Spleen (tissue), 11 donors: Measurements from ENCODE around the gene C2orf49. TPM values are rescaled to one million over a fixed set of nuclear protein-coding genes. Genes with fewer than 3 reads are reported as not detected.
A peak's percentile ranks its signal among the peaks of the same experiment; 100 is the strongest.

ENCODE experiments used
- DNase-seq: peaks from one replicate; pipeline ENCODE4 v3.0.0-alpha.2; 2020
- H3K27ac ChIP-seq, 8 donors: fragments of 200-600 bp; sonication (generic) in 7 of 8; 1 replicate in 4 of 8; 2 replicates in 4 of 8; pipeline versions ENCODE4 v1.5.0 to v1.8.0; 2016 to 2021; ENCODE audit warnings: inconsistent platforms in 4 of 8, mild to moderate bottlenecking in 4 of 8, moderate library complexity in 1 of 8
- H3K27me3 ChIP-seq, 7 donors: fragments of 200-600 bp; sonication (generic) in 6 of 7; replicated peaks in 1 of 7; 1 replicate in 4 of 7; 2 replicates in 3 of 7; pipeline versions ENCODE4 v1.5.0 to v1.8.0; 2016 to 2021; ENCODE audit warnings: inconsistent platforms in 3 of 7, mild to moderate bottlenecking in 1 of 7
- H3K36me3 ChIP-seq, 6 donors: fragments of 200-600 bp; sonication (generic) in 5 of 6; 1 replicate in 4 of 6; 2 replicates in 2 of 6; pipeline versions ENCODE4 v1.5.0 to v1.8.0; 2016 to 2021; ENCODE audit warnings: inconsistent platforms in 2 of 6
- H3K4me1 ChIP-seq, 6 donors: fragments of 200-600 bp; sonication (generic) in 5 of 6; 1 replicate in 3 of 6; 2 replicates in 3 of 6; pipeline versions ENCODE4 v1.5.0 to v1.8.0; 2016 to 2021; ENCODE audit warnings: inconsistent platforms in 3 of 6
- H3K4me3 ChIP-seq, 8 donors: fragments of 200-600 bp; sonication (generic) in 7 of 8; 1 replicate in 4 of 8; 2 replicates in 4 of 8; pipeline versions ENCODE4 v1.5.0 to v1.8.0; 2016 to 2021; ENCODE audit warnings: inconsistent platforms in 4 of 8, mild to moderate bottlenecking in 4 of 8, moderate library complexity in 2 of 8
- H3K9me3 ChIP-seq, 8 donors: fragments of 200-600 bp; sonication (generic) in 7 of 8; 1 replicate in 4 of 8; 2 replicates in 4 of 8; pipeline versions ENCODE4 v1.5.0 to v1.8.0; 2016 to 2021; ENCODE audit warnings: inconsistent platforms in 4 of 8
- CTCF ChIP-seq, 11 experiments: fragments of 200-600 bp in 7 of 11; fragments of 450-650 bp in 4 of 11; sonication (generic) in 4 of 11; IDR thresholded peaks in 8 of 11; conservative IDR thresholded peaks in 3 of 11; 1 replicate in 7 of 11; 2 replicates in 4 of 11; pipeline versions ENCODE4 v1.4.0 to v1.8.0; 2016 to 2021; ENCODE audit warnings: antibody characterized with exemption in 11 of 11, inconsistent platforms in 4 of 11, mild to moderate bottlenecking in 1 of 11
- POLR2A ChIP-seq, 3 donors: fragments of 450-650 bp; IDR thresholded peaks; one replicate each; pipeline ENCODE4 v1.5.1; 2017; ENCODE audit warnings: antibody characterized with exemption in 3 of 3, mild to moderate bottlenecking in 1 of 3
- POLR2AphosphoS5 ChIP-seq, 3 donors: sonication (generic); formaldehyde crosslinking; IDR thresholded peaks; one replicate each; pipeline ENCODE4 v1.5.1; 2017; ENCODE audit warnings: antibody characterized with exemption in 3 of 3
- WGBS, 5 donors: extraction: QIAGEN DNeasy Blood & Tissue Kit in 3 of 5; methylation state at CpG; one replicate each; pipeline versions ENCODE4 v1.1.5 to v1.1.7; 2013 to 2018; 5-methylcytosine and 5-hydroxymethylcytosine counted together
- intact Hi-C: fragments of 100-400 bp; cut with DNase I; formaldehyde crosslinking; loops from one replicate; pipeline ENCODE4 v1.15.0; 2023; ENCODE audit warnings: low total_unique reads
- polyA plus RNA-seq, 3 donors: library from polyadenylated mRNA; stranded (reverse); fragments of 200-250 nt; gene quantifications; one replicate each; pipeline ENCODE4 v1.2.1, GENCODE V29; 2013
- total RNA-seq, 7 donors: library from RNA; depleted of rRNA in 3 of 7; stranded (reverse); fragments of >200 nt in 3 of 7; fragmentation: NEBNext Ultra II Directional in 4 of 7; extraction: Animal tissue kit (Norgen Biotek cat#: 25700) in 4 of 7; gene quantifications; one replicate each; pipeline versions ENCODE4 v1.1.0 to v1.2.1, GENCODE V29; 2016 to 2021
- donor health status: healthy with polysubstance abuse.
- donor health status: DM: no; HTN: no; CAD: no; lungs with moderate emphysema.
- donor health status: DM: no; HTN: no; CAD: no.
- donor health status: Bipolar disorder and iron deficiency.
- donor health status: healthy.
- donor health status: DM: no; HTN: no; CAD: no.
- donor health status: DM: yes; HTN: yes; CAD: no.

The C2orf49 gene
- total and polyA plus RNA-seq, 10 donors: 4.3 to 33.7 (median 17.2) TPM

GRCh38 chr2:105371810-105372209 is 34.5 kb downstream of the C2orf49 start:
- H3K4me3 ChIP-seq: no peak overlapping the region
- no peaks in the 10 kb centered on the region for H3K27me3 ChIP-seq
- peaks cover 0 to 41% (median 18%) of the 10 kb centered on the region in 6 donors for H3K4me1 ChIP-seq
- TF ChIP-seq POLR2A (IDR thresholded peaks at IDR 0.05) (no peak), POLR2AphosphoS5 (IDR thresholded peaks at IDR 0.05) (no peak), CTCF (IDR thresholded peaks at IDR 0.05 in 8 of 11, conservative IDR thresholded peaks at IDR 0.05 in 3 of 11) (no peak)
- H3K9me3 ChIP-seq: no peaks in the 10 kb centered on the region
- DNase-seq: no peak
- WGBS, 5 donors: 72 to 81% (median 76%) methylated on average over 4 of the region's 4 CpGs
- intact Hi-C loops: no loop called here
- peaks cover 0 to 8% (median 0%) of the 10 kb centered on the region in 6 donors for H3K36me3 ChIP-seq
- peak overlapping the region in 3 of 8 donors; percentile 9 to 77 (median 42) for H3K27ac ChIP-seq

GRCh38 chr2:105373344-105373781 is 36.0 kb downstream of the C2orf49 start:
- no peak for DNase-seq
- intact Hi-C loops: no loop called here
- H3K27ac ChIP-seq: peak overlapping the region in 5 of 8 donors; percentile 36 to 80 (median 77)
- H3K27me3 ChIP-seq: no peaks in the 10 kb centered on the region
- H3K4me1 ChIP-seq: peaks cover 0 to 48% (median 19%) of the 10 kb centered on the region in 6 donors
- H3K36me3 ChIP-seq: no peaks in the 10 kb centered on the region
- H3K9me3 ChIP-seq: no peaks in the 10 kb centered on the region
- 75 to 79% (median 76%) methylated on average over 9 of the region's 9 CpGs for WGBS, 5 donors
- TF ChIP-seq POLR2AphosphoS5 (IDR thresholded peaks at IDR 0.05) (peak in 1 of 3 donors; percentile 60), CTCF (IDR thresholded peaks at IDR 0.05 in 8 of 11, conservative IDR thresholded peaks at IDR 0.05 in 3 of 11) (no peak), POLR2A (IDR thresholded peaks at IDR 0.05) (no peak)
- H3K4me3 ChIP-seq: peak overlapping the region in 1 of 8 donors; percentile 15

- H3K4me1 ChIP-seq: peaks cover 0 to 52% (median 22%) of the 10 kb centered on the region in 6 donors
- peak overlapping the region in 7 of 8 donors; percentile 36 to 80 (median 75) for H3K27ac ChIP-seq
- DNase-seq: no peak
- no peak for TF ChIP-seq POLR2A (IDR thresholded peaks at IDR 0.05)
- TF ChIP-seq CTCF (IDR thresholded peaks at IDR 0.05 in 8 of 11, conservative IDR thresholded peaks at IDR 0.05 in 3 of 11): no peak
- no peak for TF ChIP-seq POLR2AphosphoS5 (IDR thresholded peaks at IDR 0.05)
- WGBS, 5 donors: 66 to 80% (median 77%) methylated on average over 9 of the region's 9 CpGs
- no peaks in the 10 kb centered on the region for H3K27me3 ChIP-seq
- peak overlapping the region in 1 of 8 donors; percentile 15 for H3K4me3 ChIP-seq
- H3K9me3 ChIP-seq: no peaks in the 10 kb centered on the region
- no peaks in the 10 kb centered on the region for H3K36me3 ChIP-seq
- intact Hi-C loops: no loop called here
Observed at GRCh38 chr2:105373895-105374401, 36.6 kb downstream of the C2orf49 start.

- H3K4me3 ChIP-seq: no peak overlapping the region
- H3K27me3 ChIP-seq: no peaks in the 10 kb centered on the region
- H3K4me1 ChIP-seq: peaks cover 0 to 53% (median 15%) of the 10 kb centered on the region in 6 donors
- H3K27ac ChIP-seq: peak overlapping the region in 7 of 8 donors; percentile 41 to 83 (median 75)
- TF ChIP-seq POLR2AphosphoS5 (IDR thresholded peaks at IDR 0.05) (peak in 1 of 3 donors; percentile 62), POLR2A (IDR thresholded peaks at IDR 0.05) (no peak)
- intact Hi-C loops: no loop called here
- WGBS, 5 donors: 76 to 87% (median 78%) methylated on average over 15 of the region's 15 CpGs
- H3K36me3 ChIP-seq: no peaks in the 10 kb centered on the region
- no peak for DNase-seq
- H3K9me3 ChIP-seq: no peaks in the 10 kb centered on the region
Observed at GRCh38 chr2:105375001-105375561, 37.7 kb downstream of the C2orf49 start.
